ENCODE data around the gene SELPLG.

GRCh38 chr12:108642899-108643654 is 9.4 kb upstream of the SELPLG start:
- TF ChIP-seq, protein P1, sequence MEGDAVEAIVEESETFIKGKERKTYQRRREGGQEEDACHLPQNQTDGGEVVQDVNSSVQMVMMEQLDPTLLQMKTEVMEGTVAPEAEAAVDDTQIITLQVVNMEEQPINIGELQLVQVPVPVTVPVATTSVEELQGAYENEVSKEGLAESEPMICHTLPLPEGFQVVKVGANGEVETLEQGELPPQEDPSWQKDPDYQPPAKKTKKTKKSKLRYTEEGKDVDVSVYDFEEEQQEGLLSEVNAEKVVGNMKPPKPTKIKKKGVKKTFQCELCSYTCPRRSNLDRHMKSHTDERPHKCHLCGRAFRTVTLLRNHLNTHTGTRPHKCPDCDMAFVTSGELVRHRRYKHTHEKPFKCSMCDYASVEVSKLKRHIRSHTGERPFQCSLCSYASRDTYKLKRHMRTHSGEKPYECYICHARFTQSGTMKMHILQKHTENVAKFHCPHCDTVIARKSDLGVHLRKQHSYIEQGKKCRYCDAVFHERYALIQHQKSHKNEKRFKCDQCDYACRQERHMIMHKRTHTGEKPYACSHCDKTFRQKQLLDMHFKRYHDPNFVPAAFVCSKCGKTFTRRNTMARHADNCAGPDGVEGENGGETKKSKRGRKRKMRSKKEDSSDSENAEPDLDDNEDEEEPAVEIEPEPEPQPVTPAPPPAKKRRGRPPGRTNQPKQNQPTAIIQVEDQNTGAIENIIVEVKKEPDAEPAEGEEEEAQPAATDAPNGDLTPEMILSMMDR (IDR thresholded peaks at IDR 0.05), result no peak
- no peak for TF ChIP-seq POLR2AphosphoS5 (IDR thresholded peaks at IDR 0.05)
- no peak for TF ChIP-seq POLR2A (IDR thresholded peaks at IDR 0.05)
